Measurements from ENCODE around the gene ADGRL1.
A peak's percentile ranks its signal among the peaks of the same experiment; 100 is the strongest.
"Not testable (repeated sequence)": the region's sequence is repeated elsewhere in the genome, so short reads cannot be mapped to it uniquely, and the experiment has no call there.

Gene ADGRL1

GRCh38 chr19:14217886-14218285 is 11.9 kb upstream of the ADGRL1 start:
- not testable (repeated sequence) for DNase-seq

DNA sequence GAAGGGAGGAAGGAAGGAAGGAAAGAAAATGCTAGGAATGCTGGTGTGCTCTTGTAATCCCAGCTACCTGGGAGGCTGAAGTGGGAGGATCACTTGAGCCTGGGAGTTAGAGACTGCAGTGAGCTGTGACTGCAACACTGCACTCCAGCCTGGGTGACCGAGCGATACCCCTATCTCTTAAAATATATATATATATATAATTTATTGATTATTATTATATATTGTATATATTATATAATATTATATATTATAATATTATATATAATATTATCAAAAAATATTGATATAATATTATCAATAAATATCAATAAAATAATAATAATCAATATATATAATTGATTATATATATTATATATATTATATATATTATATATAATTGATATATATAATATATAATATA is 8.6 kb upstream of the ADGRL1 start:
- DNase-seq = no peak

GRCh38 chr19:14210182-14210581 is 4.2 kb upstream of the ADGRL1 start:
- not testable (repeated sequence) for DNase-seq

- not testable (repeated sequence) for DNase-seq
These were observed 3.4 kb upstream of the ADGRL1 start for GRCh38 chr19:14209401-14209800.

DNA sequence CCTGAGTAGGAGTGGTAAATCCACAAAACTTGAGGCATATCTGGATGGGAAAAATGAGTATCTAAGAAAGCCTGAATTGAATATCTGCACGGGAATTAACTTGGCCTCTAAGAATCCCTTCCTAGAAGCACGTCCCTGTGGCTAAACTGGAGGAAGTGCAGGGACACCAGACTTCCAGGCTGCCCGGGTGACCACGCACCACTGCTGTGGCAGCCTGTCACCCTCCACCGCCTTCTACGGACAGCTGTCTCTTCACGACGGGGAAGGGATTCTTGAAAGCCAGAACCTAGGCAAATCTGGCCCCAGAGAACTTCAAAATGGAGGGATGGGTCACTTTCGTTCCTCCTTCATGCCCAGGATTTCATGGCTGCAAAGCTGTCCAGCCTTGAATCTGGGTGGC is 2.5 kb upstream of the ADGRL1 start:
- not testable (repeated sequence) for DNase-seq

GRCh38 chr19:14207796-14208195 is 1.8 kb upstream of the ADGRL1 start:
- DNase-seq = not testable (repeated sequence)

- peak; percentile 97 for DNase-seq
These were observed 1.1 kb upstream of the ADGRL1 start for GRCh38 chr19:14206737-14207726.

- DNase-seq = peak; percentile 26
These were observed 339 bp upstream of the ADGRL1 start for GRCh38 chr19:14206308-14206707.

- not testable (repeated sequence) for DNase-seq
These were observed 1.1 kb downstream of the ADGRL1 start for GRCh38 chr19:14204676-14205451.

DNA sequence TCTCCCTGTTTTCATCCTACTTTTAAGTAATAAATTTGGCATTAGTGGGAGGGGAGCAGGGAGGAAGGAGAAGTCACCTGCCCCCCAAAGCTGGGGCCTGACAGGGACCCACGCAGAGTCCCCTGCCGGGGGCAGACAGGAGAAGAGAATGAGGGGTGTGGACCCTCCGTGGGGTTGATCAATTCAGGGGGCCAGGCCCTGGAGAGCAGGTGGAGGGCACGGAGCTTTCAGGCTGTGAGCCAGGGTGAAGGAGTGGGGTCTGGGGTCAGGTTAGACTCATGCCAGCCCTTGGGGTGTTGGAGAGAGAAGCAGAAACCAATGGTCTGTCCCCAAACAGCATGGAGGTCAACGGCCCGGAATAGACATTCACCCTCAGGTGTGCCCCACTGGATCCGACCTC is 1.8 kb downstream of the ADGRL1 start:
- not testable (repeated sequence) for DNase-seq

DNA sequence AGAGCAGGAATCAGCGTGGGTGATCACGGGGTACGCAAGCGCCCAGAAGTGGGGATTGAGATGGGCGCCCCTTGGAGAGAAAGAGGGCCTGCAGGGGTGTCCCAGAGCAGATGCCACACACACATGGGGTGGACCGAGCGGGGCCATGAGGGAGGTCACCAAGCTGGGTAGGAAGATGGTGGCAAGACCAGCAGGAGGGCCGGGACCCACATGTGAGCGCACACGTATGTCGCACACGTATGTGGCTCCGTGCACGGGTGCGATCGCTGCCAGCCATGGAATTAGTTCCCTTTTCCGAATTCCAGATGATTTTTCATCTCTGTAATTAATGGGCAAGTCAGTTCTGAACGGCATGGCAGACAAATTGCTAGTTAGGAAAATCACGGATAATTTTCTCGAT is 2.2 kb downstream of the ADGRL1 start:
- DNase-seq = not testable (repeated sequence)

DNA sequence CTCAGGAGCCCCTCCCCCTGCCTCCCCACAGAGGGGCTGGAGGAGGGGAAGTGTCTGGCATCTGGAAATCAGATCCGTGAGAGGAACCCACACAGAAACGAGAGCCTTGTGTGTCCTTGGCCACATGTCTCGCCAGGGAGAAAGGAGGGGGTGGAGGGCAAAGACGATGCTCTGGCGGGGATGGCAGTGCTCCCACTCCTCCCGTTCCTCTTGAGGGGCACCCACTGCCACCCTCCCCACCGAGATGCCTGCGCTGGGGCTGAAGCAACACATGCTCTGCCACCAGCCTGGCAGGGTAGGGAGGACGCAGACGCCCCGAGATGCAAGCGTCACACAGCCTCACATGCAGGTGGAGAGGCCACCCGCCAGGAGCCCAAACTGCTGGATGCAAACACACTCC is 2.8 kb downstream of the ADGRL1 start:
- DNase-seq = no peak

GRCh38 chr19:14201481-14201880 is 4.5 kb downstream of the ADGRL1 start:
- DNase-seq = not testable (repeated sequence)

GRCh38 chr19:14200147-14200841 is 5.7 kb downstream of the ADGRL1 start:
- peak; percentile 26 for DNase-seq

DNA sequence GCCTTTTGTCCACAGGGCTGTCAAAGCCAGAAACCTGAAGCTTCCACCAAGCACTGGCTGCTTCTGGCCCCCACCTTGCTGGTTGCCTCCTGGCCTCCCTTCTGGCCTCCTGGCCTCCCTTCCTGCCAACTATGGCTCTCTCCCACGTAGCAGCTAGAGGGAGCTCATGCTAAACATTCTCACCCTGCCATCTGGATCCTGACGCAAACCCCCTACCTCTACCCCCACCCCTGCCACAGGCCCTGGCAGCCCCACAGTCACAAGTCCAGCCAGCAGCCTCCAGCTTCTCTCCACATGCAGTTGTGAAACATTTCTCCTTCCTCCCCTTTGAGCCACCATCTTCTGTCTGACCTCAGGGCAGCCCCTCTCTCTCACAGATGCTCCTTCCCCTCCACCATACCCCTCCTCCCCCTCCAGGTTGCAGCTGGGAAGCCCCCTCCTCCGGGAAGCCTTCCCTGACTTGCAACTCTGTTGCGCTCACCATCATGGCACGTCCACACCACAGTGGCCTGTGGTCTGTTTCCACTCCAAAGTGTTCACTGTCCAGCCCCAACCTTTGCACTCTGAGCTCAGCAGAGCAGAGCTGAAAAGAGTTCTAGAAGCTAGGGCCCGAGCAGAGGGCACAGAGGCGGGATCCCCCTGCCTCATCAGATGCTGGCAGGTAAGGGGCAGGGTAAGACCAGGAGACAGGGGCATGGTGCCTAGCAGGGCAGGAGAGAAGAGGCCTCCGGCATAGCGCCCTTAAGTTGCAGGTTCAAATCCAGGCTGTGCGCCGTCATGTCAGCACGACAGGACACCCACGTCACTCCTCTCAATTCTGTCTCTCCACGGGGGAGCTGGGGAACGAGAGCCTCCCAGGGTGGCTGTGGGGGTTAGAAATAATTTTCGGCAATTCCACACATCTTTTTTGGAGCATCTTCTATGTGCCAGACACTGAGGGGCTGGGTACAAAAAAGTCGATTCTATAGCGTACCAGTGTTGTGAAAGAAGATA is 7.3 kb downstream of the ADGRL1 start:
- DNase-seq = no peak

GRCh38 chr19:14197882-14198281 is 8.1 kb downstream of the ADGRL1 start:
- DNase-seq = no peak

- not testable (repeated sequence) for DNase-seq
These were observed 8.7 kb downstream of the ADGRL1 start for GRCh38 chr19:14197288-14197687.

GRCh38 chr19:14196105-14196504 is 9.9 kb downstream of the ADGRL1 start:
- DNase-seq = not testable (repeated sequence)

GRCh38 chr19:14195216-14195615 is 10.8 kb downstream of the ADGRL1 start:
- not testable (repeated sequence) for DNase-seq

DNA sequence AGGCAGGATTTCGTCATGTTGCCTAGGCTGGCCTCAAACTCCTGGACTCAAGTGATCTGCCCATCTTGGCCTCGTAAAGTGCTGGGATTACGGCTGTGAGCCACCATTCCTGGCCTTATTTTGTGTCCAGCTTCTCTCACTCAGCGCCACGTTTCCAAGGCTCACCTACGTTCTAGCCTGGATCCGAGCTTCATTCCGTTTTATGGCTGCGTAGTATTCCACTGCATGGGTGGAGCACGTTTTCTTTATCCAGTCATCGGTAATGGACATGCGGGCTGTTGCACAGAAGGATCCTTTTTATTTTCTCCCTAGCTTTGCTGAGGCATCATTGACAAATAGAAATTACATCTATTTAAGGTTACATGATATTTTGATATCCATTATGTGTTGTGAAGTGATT is 16.6 kb downstream of the ADGRL1 start:
- no peak for DNase-seq

DNA sequence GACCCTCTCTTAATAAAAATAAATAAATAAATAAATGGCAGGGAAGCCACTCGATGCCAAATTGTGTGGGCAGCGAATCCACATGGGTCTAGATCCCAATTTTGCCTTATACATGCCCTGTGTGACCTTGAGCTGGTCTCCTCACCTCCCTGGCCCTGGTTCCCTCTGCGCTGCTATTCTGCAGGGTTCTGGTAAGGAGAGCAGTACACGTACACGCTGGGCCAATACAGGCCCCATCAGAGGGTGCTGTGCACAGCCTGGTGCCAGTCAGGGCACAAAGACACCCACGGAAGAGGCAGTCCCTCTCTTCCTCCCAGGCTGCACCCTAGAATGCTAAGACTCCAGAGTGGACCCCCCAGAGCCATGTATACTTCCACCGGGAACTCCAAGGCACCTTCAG is 17.9 kb downstream of the ADGRL1 start:
- not testable (repeated sequence) for DNase-seq

GRCh38 chr19:14187561-14187960 is 18.4 kb downstream of the ADGRL1 start:
- DNase-seq = no peak

Measured in NCI-H146 (cell line).